ENCODE data around the gene PNMA6E.
"Not testable (repeated sequence)": the region's sequence is repeated elsewhere in the genome, so short reads cannot be mapped to it uniquely, and the experiment has no call there.

The PNMA6E gene

GRCh38 chrX:153408221-153408721 lies 7.1 kb upstream of the PNMA6E start:
- no peak for DNase-seq (ENCODE audit: low read depth)

DNA sequence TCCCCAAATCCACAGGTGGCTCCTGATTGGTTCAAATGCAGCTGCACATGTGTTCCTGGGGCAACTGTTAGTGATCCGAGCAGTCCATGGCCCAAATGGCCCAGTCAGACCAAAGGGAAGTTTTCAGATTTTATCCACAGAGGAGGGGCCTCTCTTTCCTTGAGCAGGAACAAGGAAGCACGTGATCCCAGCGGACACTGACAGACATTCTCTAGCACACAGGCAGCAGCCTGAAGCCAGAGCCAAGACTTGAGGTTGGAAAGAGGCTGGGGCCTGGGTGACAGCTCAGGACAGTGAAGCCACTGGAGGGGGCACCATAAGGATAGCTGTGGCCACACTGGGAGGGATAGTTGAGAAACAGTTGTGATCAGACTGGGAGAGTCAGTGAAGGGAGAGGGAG lies 6.6 kb upstream of the PNMA6E start:
- DNase-seq (ENCODE audit: low read depth) = no peak

DNA sequence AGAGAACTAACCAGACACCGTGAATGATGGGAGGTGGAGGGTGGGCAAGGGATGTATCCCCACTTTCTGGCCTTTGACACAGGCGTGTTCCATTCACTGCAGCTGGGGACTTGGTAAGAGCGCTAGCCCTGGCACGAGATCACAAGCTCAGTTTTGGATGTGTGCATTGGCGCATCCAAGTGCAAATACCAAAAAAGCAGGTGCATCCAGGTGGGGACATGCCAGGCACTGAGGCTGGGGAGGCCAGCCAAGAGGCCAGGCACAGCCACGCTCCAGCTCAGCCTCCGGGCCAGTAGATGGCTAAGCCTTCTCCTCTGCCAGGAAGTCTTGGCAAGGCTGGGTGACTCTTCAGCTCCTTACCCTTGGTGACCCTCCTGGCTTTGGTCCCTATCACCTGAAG lies 5.8 kb upstream of the PNMA6E start:
- no peak for DNase-seq (ENCODE audit: low read depth)

DNA sequence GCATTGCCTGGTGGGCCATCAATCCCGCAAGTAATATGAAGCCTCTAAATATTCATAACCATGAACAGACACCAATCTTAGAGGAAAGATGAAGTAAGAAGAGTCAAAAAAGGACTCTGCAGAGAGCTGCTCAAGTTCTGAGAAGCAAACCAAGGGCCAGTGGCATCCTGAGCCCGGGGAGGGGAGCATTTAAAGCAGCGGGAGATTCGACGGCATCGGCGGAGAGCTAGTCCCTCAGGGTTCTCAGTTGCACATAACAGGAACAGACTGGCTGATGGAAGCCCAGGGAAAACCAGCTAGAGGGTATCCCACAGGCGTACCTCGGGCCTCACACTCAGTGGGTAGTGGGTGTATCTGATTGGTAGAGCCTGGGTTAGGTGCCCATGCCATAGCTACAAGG lies 4.9 kb upstream of the PNMA6E start:
- DNase-seq (ENCODE audit: low read depth) = no peak

- DNase-seq (ENCODE audit: low read depth) = no peak
Measured at GRCh38 chrX:153405426-153405825, 4.3 kb upstream of the PNMA6E start.

GRCh38 chrX:153404333-153404732 lies 3.2 kb upstream of the PNMA6E start:
- not testable (repeated sequence) for DNase-seq (ENCODE audit: low read depth)

- peak; percentile 20 for DNase-seq (ENCODE audit: low read depth)
Measured at GRCh38 chrX:153400146-153401132, 711 bp downstream of the PNMA6E start.

GRCh38 chrX:153398275-153398960 lies 2.7 kb downstream of the PNMA6E start:
- DNase-seq (ENCODE audit: low read depth) = no peak

DNA sequence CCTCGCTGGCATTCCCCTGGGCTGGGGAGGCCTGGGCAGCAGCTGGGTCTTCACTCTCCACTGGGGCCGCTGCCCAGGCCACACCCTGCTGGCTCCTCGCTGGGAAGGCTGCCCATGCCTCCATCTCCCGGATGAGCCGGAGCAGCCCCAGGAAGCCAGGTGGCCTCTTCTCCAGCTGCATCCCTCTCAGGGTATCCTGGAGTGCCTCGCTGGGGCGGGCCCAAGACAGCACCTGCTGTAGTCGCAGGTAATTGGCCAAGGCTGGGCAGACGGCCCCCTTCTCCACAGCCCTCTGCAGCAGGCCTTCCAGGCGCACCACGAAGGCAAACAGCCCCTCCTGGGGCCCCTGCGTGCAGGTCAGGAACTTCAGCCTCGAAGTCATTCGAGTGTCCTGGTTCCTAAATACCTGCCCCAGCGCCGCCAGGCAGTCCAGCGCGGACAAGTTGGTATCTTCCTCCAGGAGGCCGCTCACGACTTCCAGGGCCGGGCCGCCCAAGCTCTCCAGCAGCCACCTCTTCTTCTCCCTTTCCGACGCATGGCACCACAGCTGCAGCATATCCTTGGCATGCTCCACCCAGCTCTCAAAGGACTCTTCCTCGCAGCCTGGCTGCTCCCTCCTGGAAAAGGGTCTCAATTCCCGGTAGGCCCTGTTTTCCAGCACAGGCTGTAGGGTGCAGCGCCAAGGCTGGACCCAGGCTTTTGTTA lies 3.7 kb downstream of the PNMA6E start:
- no peak for DNase-seq (ENCODE audit: low read depth)

GRCh38 chrX:153396320-153397195 lies 4.6 kb downstream of the PNMA6E start:
- no peak for DNase-seq (ENCODE audit: low read depth)

DNA sequence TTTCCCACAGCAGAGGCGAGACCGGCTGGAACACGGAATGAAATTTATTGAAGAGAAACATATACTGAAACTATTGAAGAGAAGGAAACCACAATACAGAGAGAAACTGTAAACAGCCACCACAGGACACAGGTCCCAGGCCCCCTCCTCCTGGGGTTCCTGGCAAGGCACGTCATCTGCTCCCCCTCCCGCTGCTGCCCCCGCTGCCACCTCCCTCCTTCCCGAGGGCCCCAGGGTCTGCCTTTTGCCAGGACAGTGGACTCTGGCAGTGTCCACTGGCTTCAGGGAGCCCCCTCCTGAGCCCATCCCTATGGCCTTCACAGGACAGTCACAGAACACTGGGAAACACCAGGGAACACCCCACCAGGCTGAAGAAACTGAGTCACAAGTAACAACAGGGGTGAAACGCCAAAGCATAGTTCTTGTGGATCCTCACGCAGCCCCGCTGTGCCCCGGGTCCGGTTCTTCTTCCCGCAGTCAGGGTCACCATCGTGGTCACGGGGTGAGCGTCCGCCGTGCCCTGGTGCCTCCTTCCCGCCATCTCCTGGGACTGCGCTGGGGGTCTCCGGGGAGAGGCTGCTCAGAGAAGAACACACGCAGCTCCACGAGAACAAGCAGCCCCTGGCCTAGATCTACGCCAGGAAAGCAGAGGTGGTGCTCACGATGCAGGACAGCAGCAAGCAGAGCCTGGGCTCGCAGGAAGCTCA lies 5.4 kb downstream of the PNMA6E start:
- DNase-seq (ENCODE audit: low read depth) = no peak

DNA sequence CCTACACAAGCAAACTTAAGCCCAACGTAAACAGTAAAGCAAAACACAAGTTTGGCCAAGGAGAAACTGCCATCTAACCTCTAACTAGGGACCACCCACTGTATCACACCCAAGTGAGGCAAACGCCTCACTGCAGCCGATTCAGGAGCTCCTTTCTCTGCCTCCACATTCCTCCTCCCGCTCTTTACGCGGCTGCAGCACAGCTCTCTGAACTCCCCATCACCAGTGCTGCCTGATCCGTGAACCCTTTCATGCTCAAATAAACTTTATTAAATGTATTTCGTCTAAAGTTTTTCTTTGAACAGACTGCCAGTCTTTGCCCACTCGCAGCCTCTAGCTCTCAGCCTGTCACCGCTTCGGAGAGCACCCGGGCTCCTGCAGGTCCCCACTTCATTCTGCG lies 6.5 kb downstream of the PNMA6E start:
- no peak for DNase-seq (ENCODE audit: low read depth)

- DNase-seq (ENCODE audit: low read depth) = no peak
Measured at GRCh38 chrX:153392642-153393321, 8.4 kb downstream of the PNMA6E start.

- not testable (repeated sequence) for DNase-seq (ENCODE audit: low read depth)
Measured at GRCh38 chrX:153389460-153389768, 11.7 kb downstream of the PNMA6E start.

- DNase-seq (ENCODE audit: low read depth) = no peak
Measured at GRCh38 chrX:153388722-153389459, 12.3 kb downstream of the PNMA6E start.

- DNase-seq (ENCODE audit: low read depth) = no peak
Measured at GRCh38 chrX:153387987-153388721, 13.0 kb downstream of the PNMA6E start.

DNA sequence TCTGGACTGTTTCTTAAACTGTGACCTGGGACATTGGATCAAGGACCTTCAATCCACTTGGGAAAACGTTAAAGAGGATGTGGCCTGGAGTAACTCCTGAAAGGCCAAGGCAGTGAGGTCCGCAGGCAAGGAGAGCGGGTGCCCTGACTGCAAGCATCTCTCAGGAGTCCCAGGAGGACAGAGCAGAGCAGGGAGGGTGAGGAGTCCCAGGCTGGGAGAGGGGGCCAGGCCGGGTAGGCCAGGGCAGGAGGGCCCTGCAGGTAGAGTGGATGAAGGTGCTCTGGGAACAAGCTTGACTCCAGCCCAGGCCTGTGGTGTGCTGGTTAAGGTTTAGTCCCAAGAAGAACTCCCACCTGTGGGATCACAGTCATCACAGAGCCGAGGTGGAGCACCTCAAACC lies 13.8 kb downstream of the PNMA6E start:
- no peak for DNase-seq (ENCODE audit: low read depth)

- no peak for DNase-seq (ENCODE audit: low read depth)
Measured at GRCh38 chrX:153386097-153386496, 15.1 kb downstream of the PNMA6E start.

DNA sequence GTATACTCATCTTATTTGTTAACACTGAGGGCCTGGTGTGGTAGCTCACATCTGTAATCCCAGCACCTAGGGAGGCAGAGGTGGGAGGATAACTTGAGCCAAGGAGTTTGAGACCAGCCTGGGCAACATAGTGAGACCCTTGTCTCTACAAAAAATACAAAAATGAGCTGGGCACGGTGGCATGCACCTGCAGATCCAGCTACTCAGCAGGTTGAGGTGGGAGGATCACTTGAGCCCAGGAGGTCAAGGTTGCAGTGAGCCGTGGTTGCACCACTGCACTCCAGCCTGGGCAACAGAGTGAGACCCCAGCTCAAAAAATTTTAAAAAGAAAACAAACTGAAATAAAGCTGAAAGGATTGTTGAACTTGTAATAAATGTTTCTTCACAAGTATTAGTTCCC lies 16.2 kb downstream of the PNMA6E start:
- not testable (repeated sequence) for DNase-seq (ENCODE audit: low read depth)
